Epithelial cell of esophagus (primary cell): ENCODE measurements around the gene EXD3.

ENCODE experiments used
- DNase-seq: peaks from one replicate; pipeline ENCODE4 v3.0.0; 2010; ENCODE audit warnings: low read depth
- H3K4me3 ChIP-seq: 2 replicates; pipeline ENCODE4 v1.5.1; 2011; ENCODE audit warnings: mild to moderate bottlenecking, low read length, control low read depth
- TF ChIP-seq, protein P1 (sequence below): IDR thresholded peaks from 2 replicates; pipeline ENCODE4 v1.5.1; 2011; ENCODE audit warnings: low read depth, mild to moderate bottlenecking, low read length, control low read depth, inconsistent platforms; ENCODE audit not compliant: insufficient read depth; ENCODE audit errors: missing control alignments

EXD3 gene

DNA sequence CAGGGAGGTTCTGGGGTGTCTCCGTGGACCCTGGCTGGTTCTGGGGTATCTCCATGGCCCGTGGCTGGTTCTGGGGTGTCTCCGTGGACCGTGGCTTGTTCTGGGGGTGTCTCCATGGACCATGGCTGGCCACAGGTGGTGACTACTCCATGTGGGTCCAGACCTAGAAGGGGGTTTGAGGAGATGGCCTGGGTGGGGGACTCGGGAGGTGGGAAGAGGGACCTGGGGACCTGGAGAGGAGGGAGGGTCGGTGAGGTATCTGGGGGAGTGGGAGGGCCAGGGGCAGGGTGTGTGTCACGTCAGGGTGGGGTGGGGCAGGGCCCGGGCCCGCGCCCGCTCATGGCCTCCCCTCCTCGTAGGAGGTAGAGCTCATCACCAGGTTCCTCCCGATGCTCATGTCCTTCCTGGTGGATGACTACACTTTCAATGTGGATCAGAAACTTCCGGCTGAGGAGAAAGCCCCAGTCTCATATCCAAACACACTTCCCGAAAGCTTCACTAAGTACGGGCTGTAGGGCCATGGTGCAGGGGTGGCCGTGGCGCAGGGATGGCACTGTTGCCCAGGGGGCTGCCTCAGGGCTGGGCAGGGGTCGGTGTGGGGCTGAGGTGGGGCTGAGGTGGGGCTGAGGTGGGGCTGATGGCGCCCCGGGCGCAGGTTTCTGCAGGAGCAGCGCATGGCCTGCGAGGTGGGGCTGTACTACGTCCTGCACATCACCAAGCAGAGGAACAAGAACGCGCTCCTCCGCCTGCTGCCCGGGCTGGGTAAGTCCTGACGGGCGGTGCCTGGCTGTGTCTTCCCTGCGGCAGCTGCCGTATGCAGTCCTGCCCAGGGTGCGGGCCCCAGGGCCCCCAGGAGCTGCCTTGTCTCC, 156.1 kb downstream of the EXD3 start:
- no peak overlapping the region for H3K4me3 ChIP-seq
- no peak for DNase-seq
- TF ChIP-seq, protein P1, sequence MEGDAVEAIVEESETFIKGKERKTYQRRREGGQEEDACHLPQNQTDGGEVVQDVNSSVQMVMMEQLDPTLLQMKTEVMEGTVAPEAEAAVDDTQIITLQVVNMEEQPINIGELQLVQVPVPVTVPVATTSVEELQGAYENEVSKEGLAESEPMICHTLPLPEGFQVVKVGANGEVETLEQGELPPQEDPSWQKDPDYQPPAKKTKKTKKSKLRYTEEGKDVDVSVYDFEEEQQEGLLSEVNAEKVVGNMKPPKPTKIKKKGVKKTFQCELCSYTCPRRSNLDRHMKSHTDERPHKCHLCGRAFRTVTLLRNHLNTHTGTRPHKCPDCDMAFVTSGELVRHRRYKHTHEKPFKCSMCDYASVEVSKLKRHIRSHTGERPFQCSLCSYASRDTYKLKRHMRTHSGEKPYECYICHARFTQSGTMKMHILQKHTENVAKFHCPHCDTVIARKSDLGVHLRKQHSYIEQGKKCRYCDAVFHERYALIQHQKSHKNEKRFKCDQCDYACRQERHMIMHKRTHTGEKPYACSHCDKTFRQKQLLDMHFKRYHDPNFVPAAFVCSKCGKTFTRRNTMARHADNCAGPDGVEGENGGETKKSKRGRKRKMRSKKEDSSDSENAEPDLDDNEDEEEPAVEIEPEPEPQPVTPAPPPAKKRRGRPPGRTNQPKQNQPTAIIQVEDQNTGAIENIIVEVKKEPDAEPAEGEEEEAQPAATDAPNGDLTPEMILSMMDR = no peak

DNA sequence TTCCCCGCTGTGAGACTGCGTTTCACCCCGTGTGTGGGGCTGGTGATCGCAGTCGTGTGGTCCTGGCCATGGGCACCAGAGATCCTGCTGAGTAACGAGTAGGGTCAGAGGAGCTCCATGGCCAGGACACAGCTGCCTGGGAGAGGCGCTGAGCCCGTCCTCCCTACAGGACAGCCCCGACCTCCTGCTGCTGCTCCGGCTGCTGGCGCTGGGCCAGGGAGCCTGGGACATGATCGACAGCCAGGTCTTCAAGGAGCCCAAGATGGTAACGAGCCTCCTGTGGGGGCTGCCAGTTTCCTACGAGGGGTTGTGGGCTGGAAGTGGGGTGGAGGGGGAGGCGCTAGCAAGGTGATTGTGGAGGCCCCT, 156.8 kb downstream of the EXD3 start:
- no peak overlapping the region for H3K4me3 ChIP-seq
- DNase-seq = no peak
- TF ChIP-seq, protein P1 = no peak

DNA sequence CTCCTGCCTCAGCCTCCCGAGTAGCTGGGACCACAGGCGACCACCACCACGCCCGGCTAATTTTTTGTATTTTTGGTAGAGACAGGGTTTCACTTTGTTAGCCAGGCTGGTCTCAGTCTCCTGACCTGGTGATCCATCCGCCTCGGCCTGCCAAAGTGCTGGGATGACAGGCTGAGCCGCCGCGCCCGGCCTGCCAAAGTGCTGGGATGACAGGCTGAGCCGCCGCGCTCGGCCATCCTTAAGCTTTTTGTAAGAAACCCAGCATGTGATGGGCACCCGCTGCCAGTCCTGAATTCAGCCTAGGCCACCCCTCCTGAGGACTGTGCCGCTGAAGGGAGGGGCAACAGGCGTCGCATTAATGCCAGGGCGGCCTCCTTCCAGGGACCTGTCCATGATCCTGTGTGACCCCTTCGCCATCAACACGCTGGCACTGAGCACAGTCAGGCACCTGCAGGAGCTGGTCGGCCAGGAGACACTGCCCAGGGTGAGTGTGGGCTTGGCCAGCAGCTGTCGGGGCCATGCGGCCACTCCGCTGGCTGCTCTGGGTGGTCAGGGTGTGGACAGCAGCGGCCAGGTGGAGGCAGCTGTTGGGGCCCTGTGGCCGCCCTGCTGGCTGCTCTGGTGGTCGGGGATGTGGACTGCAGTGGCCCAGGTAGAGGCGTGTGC, 157.3 kb downstream of the EXD3 start:
- no peak overlapping the region for H3K4me3 ChIP-seq
- DNase-seq = no peak
- TF ChIP-seq, protein P1 = no peak

- DNase-seq = no peak
- TF ChIP-seq, protein P1 = no peak
- H3K4me3 ChIP-seq = no peak overlapping the region
Observed at GRCh38 chr9:137264067-137264466, 158.9 kb downstream of the EXD3 start.

DNA sequence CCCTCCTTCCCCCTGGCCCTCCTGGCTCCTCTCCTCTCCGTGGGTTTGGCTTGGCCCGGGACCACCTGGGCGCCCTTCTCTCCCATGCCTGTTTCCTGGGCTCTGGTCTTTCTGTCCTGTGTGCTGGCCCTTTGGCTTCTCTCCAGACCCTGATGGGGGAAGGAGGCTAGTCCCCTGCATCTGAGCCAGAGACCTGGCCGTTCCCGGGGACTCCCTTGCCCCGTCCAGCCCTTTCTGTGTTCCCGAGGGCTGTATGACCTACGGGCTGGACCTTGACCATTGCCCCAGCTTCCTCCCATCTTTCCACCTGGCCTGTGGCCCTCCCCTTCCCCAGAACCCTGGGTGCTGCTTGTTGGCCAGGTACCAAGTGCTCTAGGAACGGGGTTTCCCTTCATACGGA, 159.5 kb downstream of the EXD3 start:
- TF ChIP-seq, protein P1 = no peak
- DNase-seq = no peak
- H3K4me3 ChIP-seq = no peak overlapping the region

DNA sequence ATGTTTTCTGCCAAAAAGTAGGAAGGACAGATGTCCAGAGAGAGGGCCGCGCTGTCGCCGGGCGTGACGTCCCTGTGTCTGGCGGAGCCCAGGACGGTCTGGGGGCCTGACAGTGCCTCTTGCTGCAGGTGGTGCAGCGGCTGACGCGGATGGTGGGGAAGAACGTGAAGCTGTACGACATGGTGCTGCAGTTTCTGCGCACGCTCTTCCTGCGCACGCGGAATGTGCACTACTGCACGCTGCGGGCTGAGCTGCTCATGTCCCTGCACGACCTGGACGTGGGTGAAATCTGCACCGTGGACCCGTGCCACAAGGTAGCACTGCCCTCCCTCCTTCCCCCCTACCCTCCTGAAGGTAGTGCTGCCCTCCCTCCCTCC, 160.1 kb downstream of the EXD3 start:
- TF ChIP-seq, protein P1 = no peak
- H3K4me3 ChIP-seq = no peak overlapping the region
- DNase-seq = no peak
